Gastrocnemius medialis (tissue), 4 donors: ENCODE results near the gene PIGL.

Source experiments
- CTCF ChIP-seq, 5 experiments: fragments of 450-650 bp in 3 of 5; fragments of 200-600 bp in 2 of 5; sonication (generic) in 2 of 5; IDR thresholded peaks in 4 of 5; conservative IDR thresholded peaks in 1 of 5; 1 replicate in 4 of 5; 2 replicates in 1 of 5; pipeline ENCODE4 v1.5.1; 2016 to 2019; ENCODE audit warnings: antibody characterized with exemption in 5 of 5, mild to moderate bottlenecking in 3 of 5, moderate library complexity in 3 of 5
- POLR2A ChIP-seq, 2 donors: fragments of 450-650 bp; IDR thresholded peaks; one replicate each; pipeline ENCODE4 v1.6.1; 2017; ENCODE audit warnings: antibody characterized with exemption in 2 of 2, mild to moderate bottlenecking in 2 of 2, moderate library complexity in 2 of 2

GRCh38 chr17:16352303-16352666, 135.3 kb downstream of the PIGL start:
- TF ChIP-seq POLR2A (IDR thresholded peaks at IDR 0.05): no peak
- TF ChIP-seq CTCF (IDR thresholded peaks at IDR 0.05 in 4 of 5, conservative IDR thresholded peaks at IDR 0.05 in 1 of 5): no peak
